WTC11 (cell line): ENCODE data around the gene ARHGAP26. TPM values are rescaled to one million over a fixed set of nuclear protein-coding genes. Genes with fewer than 3 reads are reported as not detected.

ENCODE experiments used
- ATAC-seq: fragments of 200-7000 bp; cut with Tn5 transposase; 2 replicates; pipeline ENCODE4 v1.10.0; 2021; ENCODE audit warnings: mild to moderate bottlenecking, moderate library complexity
- CTCF ChIA-PET: fragments of 300-600 bp; sonication (Branson Sonifier 250); formaldehyde crosslinking; loops from one replicate; lab custom pipeline; 2021; ENCODE audit warnings: antibody characterized with exemption; lab: Charles Lee
- POLR2A ChIA-PET: fragments of 350-600 bp; sonication (Branson Sonifier 250); formaldehyde crosslinking; loops from one replicate; lab custom pipeline; 2021; ENCODE audit warnings: antibody characterized with exemption; lab: Charles Lee
- DNase-seq: peaks from one replicate; pipeline ENCODE4 v3.0.0; 2021; ENCODE audit warnings: low spot score
- H3K27ac Mint-ChIP-seq: 2 replicates; pipeline ENCODE4 v1.8.0; 2021; ENCODE audit warnings: mixed read lengths
- H3K27me3 Mint-ChIP-seq: 2 replicates; pipeline ENCODE4 v1.8.0; 2021; ENCODE audit warnings: low read depth, mild to moderate bottlenecking, moderate library complexity, mixed read lengths
- H3K36me3 Mint-ChIP-seq: 2 replicates; pipeline ENCODE4 v1.8.0; 2021; ENCODE audit warnings: mixed read lengths
- H3K4me1 Mint-ChIP-seq: 2 replicates; pipeline ENCODE4 v1.8.0; 2022; ENCODE audit warnings: mixed read lengths
- H3K4me3 Mint-ChIP-seq: 2 replicates; pipeline ENCODE4 v1.8.0; 2021; ENCODE audit warnings: mild to moderate bottlenecking, moderate library complexity, mixed read lengths
- H3K9me3 Mint-ChIP-seq: 2 replicates; pipeline ENCODE4 v1.8.0; 2021; ENCODE audit warnings: mixed read lengths
- CBFB ChIP-seq: sonication (generic); formaldehyde crosslinking; IDR thresholded peaks from 2 replicates; pipeline ENCODE4 v1.8.1; 2022; ENCODE audit warnings: mild to moderate bottlenecking, low read depth, missing genetic modification reagents
- CDX4 ChIP-seq: fragments of 250-450 bp; sonication (Bioruptor Pico); IDR thresholded peaks from 2 replicates; pipeline ENCODE4 v1.9.0; 2021; ENCODE audit warnings: moderate library complexity, mild to moderate bottlenecking, inconsistent platforms, borderline replicate concordance
- ESRRA ChIP-seq: sonication (generic); formaldehyde crosslinking; IDR thresholded peaks from 2 replicates; pipeline ENCODE4 v1.8.1; 2022; ENCODE audit warnings: mild to moderate bottlenecking, missing genetic modification reagents, borderline replicate concordance
- FOXJ3 ChIP-seq: sonication (generic); formaldehyde crosslinking; IDR thresholded peaks from 2 replicates; pipeline ENCODE4 v1.9.0; 2021; ENCODE audit warnings: missing genetic modification reagents, mild to moderate bottlenecking, borderline replicate concordance
- FOXK1 ChIP-seq: sonication (generic); formaldehyde crosslinking; IDR thresholded peaks from 2 replicates; pipeline ENCODE4 v1.8.0; 2022; ENCODE audit warnings: mild to moderate bottlenecking, moderate library complexity, missing genetic modification reagents
- FOXP1 ChIP-seq: sonication (generic); formaldehyde crosslinking; IDR thresholded peaks from 2 replicates; pipeline ENCODE4 v1.8.0; 2022; ENCODE audit warnings: missing genetic modification reagents, mild to moderate bottlenecking, moderate library complexity, borderline replicate concordance
- GTF2I ChIP-seq: fragments of 250-450 bp; sonication (Bioruptor Pico); conservative IDR thresholded peaks from 2 replicates; pipeline ENCODE4 v1.4.0; 2021; ENCODE audit warnings: mild to moderate bottlenecking
- KAT7 ChIP-seq: sonication (generic); formaldehyde crosslinking; IDR thresholded peaks from 2 replicates; pipeline ENCODE4 v1.8.1; 2023; ENCODE audit warnings: missing genetic modification reagents, mild to moderate bottlenecking, borderline replicate concordance
- MLX ChIP-seq: sonication (generic); formaldehyde crosslinking; IDR thresholded peaks from 2 replicates; pipeline ENCODE4 v1.8.1; 2023; ENCODE audit warnings: mild to moderate bottlenecking, missing genetic modification reagents, moderate library complexity
- NR3C1 ChIP-seq: sonication (generic); formaldehyde crosslinking; conservative IDR thresholded peaks from 2 replicates; pipeline ENCODE4 v1.8.1; 2023; ENCODE audit warnings: low read depth, mild to moderate bottlenecking, missing genetic modification reagents
- OVOL2 ChIP-seq: fragments of 250-450 bp; sonication (Bioruptor Pico); IDR thresholded peaks from 2 replicates; pipeline ENCODE4 v1.9.0; 2021; ENCODE audit warnings: mild to moderate bottlenecking, borderline replicate concordance
- SP1 ChIP-seq: sonication (generic); formaldehyde crosslinking; conservative IDR thresholded peaks from 2 replicates; pipeline ENCODE4 v1.8.1; 2022; ENCODE audit warnings: missing genetic modification reagents
- TEAD4 ChIP-seq: sonication (generic); formaldehyde crosslinking; IDR thresholded peaks from 2 replicates; pipeline ENCODE4 v1.8.0; 2022; ENCODE audit warnings: mild to moderate bottlenecking, missing genetic modification reagents
- USF1 ChIP-seq: sonication (generic); formaldehyde crosslinking; IDR thresholded peaks from 2 replicates; pipeline ENCODE4 v1.8.0; 2022; ENCODE audit warnings: mild to moderate bottlenecking, missing genetic modification reagents
- ZNF138 ChIP-seq: sonication (generic); formaldehyde crosslinking; conservative IDR thresholded peaks from 2 replicates; pipeline ENCODE4 v1.8.1; 2022; ENCODE audit warnings: mild to moderate bottlenecking, moderate library complexity, missing genetic modification reagents
- ZNF263 ChIP-seq: sonication (generic); formaldehyde crosslinking; IDR thresholded peaks from 2 replicates; pipeline ENCODE4 v1.8.1; 2022; ENCODE audit warnings: low read depth, mild to moderate bottlenecking, moderate library complexity, missing genetic modification reagents
- total RNA-seq: library from RNA; stranded (reverse); gene quantifications from 3 replicates; pipeline ENCODE4 v1.2.3, GENCODE V29; 2021
- TF ChIP-seq, protein P1 (sequence below): sonication (generic); formaldehyde crosslinking; IDR thresholded peaks from 2 replicates; pipeline ENCODE4 v1.8.0; 2023; ENCODE audit warnings: missing genetic modification reagents
- TF ChIP-seq, protein P2 (sequence below): sonication (generic); formaldehyde crosslinking; IDR thresholded peaks from 2 replicates; pipeline ENCODE4 v1.8.0; 2022; ENCODE audit warnings: mild to moderate bottlenecking, missing genetic modification reagents

ARHGAP26 gene
- total RNA-seq, 1 experiment from 2014 or later: 22.3 TPM

- Mint-ChIP-seq H3K9me3 (no peaks in the 10 kb centered on the region), H3K27ac (no peak overlapping the region), H3K27me3 (no peaks in the 10 kb centered on the region), H3K36me3 (no peaks in the 10 kb centered on the region), H3K4me3 (no peak overlapping the region)
- CTCF ChIA-PET: no interaction called here
- DNase-seq: no peak
- POLR2A ChIA-PET: no interaction called here
- no peak for TF ChIP-seq TEAD4 (CRISPR knock-in tag)
- no peak for TF ChIP-seq FOXJ3
- no peak for TF ChIP-seq FOXP1 (CRISPR knock-in tag)
- TF ChIP-seq USF1 (CRISPR knock-in tag): no peak
- no peak for TF ChIP-seq MLX (CRISPR knock-in tag)
- no peak for TF ChIP-seq CBFB (CRISPR knock-in tag)
- TF ChIP-seq KAT7 (CRISPR knock-in tag): no peak
- TF ChIP-seq SP1 (CRISPR knock-in tag): no peak
- TF ChIP-seq, protein P1, sequence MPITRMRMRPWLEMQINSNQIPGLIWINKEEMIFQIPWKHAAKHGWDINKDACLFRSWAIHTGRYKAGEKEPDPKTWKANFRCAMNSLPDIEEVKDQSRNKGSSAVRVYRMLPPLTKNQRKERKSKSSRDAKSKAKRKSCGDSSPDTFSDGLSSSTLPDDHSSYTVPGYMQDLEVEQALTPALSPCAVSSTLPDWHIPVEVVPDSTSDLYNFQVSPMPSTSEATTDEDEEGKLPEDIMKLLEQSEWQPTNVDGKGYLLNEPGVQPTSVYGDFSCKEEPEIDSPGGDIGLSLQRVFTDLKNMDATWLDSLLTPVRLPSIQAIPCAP (CRISPR knock-in tag): no peak
- TF ChIP-seq FOXK1: no peak
- TF ChIP-seq ZNF138 (CRISPR knock-in tag): no peak
- TF ChIP-seq ESRRA (CRISPR knock-in tag): no peak
- TF ChIP-seq CDX4 (CRISPR knock-in tag): no peak
- no peak for TF ChIP-seq ZNF263
- TF ChIP-seq, protein P2, sequence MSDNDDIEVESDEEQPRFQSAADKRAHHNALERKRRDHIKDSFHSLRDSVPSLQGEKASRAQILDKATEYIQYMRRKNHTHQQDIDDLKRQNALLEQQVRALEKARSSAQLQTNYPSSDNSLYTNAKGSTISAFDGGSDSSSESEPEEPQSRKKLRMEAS (CRISPR knock-in tag): no peak
- TF ChIP-seq, all 79 proteins: peak for 0
- ATAC-seq: no peak
- H3K4me1 Mint-ChIP-seq: peaks cover 11% of the 10 kb centered on the region
These were observed 359.9 kb downstream of the ARHGAP26 start for GRCh38 chr5:143129910-143130612.

DNA sequence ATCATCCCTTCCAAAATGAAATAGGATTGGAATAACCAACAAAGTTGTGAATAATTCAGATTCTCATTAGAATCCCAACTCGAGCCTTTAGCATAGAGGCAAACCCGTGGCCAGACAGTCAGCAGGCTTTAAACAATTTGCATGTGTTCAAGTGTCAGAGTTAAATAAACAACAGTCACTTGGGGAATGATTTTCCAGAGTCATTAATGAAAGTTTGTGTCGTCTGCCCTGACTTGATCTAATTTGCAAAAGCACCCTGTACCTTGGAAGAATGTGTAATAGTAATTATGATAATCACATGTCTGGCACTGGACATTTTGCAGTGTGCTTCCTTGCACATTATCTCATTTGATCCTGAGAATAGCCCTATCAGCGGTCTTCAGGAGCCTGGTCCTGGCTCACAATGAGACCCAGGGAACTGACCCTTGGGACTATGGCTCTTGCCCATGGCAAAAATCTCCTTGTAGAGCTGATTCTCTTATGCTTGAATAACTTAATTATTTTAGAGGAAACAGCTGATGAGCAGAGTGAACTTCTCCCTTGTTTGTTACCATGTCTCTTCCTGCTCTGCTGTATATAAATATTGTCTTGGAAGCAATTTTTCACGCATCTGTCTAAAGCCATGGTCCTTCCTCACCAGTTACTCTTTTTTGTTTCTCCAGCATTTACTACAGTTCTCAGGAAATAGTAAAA, 360.6 kb downstream of the ARHGAP26 start:
- H3K9me3 Mint-ChIP-seq: no peaks in the 10 kb centered on the region
- POLR2A ChIA-PET: no interaction called here
- no peak for DNase-seq

More for the DNA sequence above, 360.6 kb downstream of the ARHGAP26 start:
- CTCF ChIA-PET: interaction anchor here (1.3 kb wide), 1 partner anchor 116 kb away, joined by 3 read pairs; no protein-coding TSS in a partner anchor
- Mint-ChIP-seq H3K27ac (no peak overlapping the region), H3K4me3 (no peak overlapping the region), H3K36me3 (no peaks in the 10 kb centered on the region), H3K27me3 (no peaks in the 10 kb centered on the region), H3K4me1 (peaks cover 11% of the 10 kb centered on the region)
- ATAC-seq: no peak
- TF ChIP-seq CDX4 (CRISPR knock-in tag) (no peak), SP1 (CRISPR knock-in tag) (no peak), OVOL2 (no peak), GTF2I (CRISPR knock-in tag) (no peak), NR3C1 (CRISPR knock-in tag) (no peak)
- TF ChIP-seq, protein P2 (CRISPR knock-in tag): no peak
